ENCODE measurements around the gene BCO1. TPM values are rescaled to one million over a fixed set of nuclear protein-coding genes. Genes with fewer than 3 reads are reported as not detected.
A peak's percentile ranks its signal among the peaks of the same experiment; 100 is the strongest.

BCO1 gene
- total RNA-seq, 1 donor from 2014 or later = 2.0 TPM

DNA sequence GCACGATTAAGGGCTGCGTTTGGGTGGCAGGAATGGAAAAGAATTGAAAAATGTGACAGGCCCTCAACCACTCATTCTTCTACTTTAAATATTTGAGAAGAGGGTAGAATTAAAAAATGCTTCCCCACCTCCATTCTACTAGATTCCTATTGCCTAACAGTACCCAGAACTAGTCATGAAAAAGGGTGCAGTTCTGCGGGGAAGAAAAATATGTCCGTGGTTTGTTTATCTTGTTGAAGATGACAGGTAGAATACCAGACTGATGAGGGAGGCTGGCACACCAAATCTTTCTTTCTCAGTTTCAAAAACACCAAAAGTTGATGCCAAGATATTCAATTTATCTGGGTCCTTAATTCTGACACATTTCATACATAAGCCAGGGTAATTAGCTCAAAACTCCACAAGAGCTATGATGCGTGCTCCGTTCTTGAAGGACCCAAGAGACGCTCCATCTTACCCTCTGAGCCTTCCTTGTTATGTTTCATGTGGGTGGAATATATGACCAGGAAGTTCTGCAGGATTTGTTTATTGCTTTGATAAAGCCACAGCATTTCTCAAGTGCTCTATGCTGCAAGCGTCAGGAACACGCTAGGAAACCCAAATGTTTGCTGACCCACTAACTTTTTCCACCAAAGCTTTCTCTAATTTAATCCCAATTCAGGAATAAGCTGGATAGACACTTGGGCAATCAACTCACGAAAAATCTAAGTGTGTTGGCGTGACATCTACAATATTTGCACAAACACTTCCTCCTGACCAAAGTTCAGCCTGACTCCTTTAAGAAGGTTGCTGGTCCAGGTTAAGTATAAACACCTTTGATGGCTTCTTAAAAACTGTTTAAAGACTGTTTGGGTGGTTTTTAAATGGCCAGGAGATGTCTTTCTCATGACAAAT, 55.7 kb downstream of the BCO1 start:
- Mint-ChIP-seq H3K4me1 (ENCODE audit: unreplicated experiment) (no peaks in the 10 kb centered on the region), H3K4me3 (no peak overlapping the region), H3K9me3 (no peaks in the 10 kb centered on the region), H3K27me3 (no peaks in the 10 kb centered on the region), H3K27ac (peak overlapping the region; percentile 88), H3K36me3 (no peaks in the 10 kb centered on the region)
- no peak for DNase-seq (ENCODE audit: extremely low spot score, unreplicated experiment)
- TF ChIP-seq, protein P1, sequence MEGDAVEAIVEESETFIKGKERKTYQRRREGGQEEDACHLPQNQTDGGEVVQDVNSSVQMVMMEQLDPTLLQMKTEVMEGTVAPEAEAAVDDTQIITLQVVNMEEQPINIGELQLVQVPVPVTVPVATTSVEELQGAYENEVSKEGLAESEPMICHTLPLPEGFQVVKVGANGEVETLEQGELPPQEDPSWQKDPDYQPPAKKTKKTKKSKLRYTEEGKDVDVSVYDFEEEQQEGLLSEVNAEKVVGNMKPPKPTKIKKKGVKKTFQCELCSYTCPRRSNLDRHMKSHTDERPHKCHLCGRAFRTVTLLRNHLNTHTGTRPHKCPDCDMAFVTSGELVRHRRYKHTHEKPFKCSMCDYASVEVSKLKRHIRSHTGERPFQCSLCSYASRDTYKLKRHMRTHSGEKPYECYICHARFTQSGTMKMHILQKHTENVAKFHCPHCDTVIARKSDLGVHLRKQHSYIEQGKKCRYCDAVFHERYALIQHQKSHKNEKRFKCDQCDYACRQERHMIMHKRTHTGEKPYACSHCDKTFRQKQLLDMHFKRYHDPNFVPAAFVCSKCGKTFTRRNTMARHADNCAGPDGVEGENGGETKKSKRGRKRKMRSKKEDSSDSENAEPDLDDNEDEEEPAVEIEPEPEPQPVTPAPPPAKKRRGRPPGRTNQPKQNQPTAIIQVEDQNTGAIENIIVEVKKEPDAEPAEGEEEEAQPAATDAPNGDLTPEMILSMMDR (conservative IDR thresholded peaks at IDR 0.05) = no peak

DNA sequence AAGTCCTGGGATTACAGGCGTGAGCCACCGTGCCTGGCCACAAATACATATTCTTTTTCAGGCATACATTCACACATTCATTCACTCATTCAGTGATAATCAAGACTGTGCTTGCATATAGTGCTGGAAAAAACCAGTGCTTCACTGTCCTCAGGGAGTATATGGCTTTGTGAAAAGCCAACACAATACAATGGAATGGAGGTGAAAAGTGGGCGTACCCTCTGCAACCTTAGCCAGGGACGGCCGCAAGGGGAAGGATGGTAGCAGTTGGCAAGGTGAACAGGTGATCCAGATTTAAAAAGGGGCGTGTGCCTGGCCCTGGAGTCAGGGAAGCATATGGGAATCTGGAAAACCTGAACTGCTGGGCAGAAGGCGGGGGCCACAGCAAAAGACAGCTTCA, 58.1 kb downstream of the BCO1 start:
- TF ChIP-seq, protein P1 (conservative IDR thresholded peaks at IDR 0.05) = no peak
- no peaks in the 10 kb centered on the region for H3K4me1 Mint-ChIP-seq (ENCODE audit: unreplicated experiment)
- no peaks in the 10 kb centered on the region for H3K9me3 Mint-ChIP-seq
- no peak for DNase-seq (ENCODE audit: extremely low spot score, unreplicated experiment)
- no peaks in the 10 kb centered on the region for H3K27me3 Mint-ChIP-seq
- H3K36me3 Mint-ChIP-seq = no peaks in the 10 kb centered on the region
- H3K27ac Mint-ChIP-seq = no peak overlapping the region
- no peak overlapping the region for H3K4me3 Mint-ChIP-seq

DNA sequence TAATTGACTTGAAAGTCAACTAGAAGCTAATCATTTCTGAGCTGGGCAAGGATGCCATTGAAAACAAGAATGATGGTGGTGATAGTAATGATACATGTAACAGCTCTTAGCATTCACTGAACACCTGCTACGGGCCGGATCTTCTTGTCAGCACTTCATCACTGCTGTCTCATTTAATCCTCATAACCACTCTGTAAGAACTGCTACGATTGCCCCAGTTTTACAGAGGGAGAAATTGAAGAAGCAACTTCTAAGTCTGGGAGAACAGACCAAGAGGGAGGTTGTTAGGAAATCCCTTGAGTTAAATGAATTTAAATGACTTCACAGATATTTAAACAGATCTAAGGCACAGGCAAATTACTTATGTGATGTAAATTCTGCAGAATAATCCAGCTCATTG, 69.3 kb downstream of the BCO1 start:
- Mint-ChIP-seq H3K27me3 (no peaks in the 10 kb centered on the region), H3K4me1 (ENCODE audit: unreplicated experiment) (no peaks in the 10 kb centered on the region), H3K9me3 (no peaks in the 10 kb centered on the region), H3K27ac (no peak overlapping the region), H3K4me3 (no peak overlapping the region), H3K36me3 (no peaks in the 10 kb centered on the region)
- TF ChIP-seq, protein P1 (conservative IDR thresholded peaks at IDR 0.05) = no peak
- DNase-seq (ENCODE audit: extremely low spot score, unreplicated experiment) = no peak

DNA sequence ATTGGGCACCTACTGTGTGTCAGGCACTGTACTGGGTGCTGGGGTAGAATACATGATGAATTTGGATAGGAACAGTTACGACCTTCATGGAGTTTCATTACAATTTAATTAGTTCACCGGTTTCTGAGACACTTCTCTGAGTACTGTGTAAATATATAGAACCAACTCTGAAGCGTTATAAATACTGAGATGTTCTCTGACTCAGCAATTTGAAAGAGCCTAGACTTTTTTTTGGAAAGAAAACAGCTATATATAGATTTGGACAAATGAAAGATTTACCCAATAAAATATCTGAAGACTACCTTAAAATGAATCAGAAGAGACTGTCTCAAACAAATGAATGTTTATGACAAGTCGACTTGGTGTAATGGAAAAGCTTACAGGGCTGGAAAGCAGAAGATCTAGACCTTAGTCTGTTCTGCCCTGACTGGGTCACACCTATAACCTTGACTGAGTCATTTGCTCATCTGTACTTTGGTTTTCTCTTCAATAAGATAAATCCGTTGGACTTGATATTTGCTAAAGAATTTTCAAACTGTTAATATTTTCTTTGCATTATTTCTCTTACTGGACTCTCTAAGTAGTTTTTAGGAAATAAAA, 71.7 kb downstream of the BCO1 start:
- DNase-seq (ENCODE audit: extremely low spot score, unreplicated experiment) = no peak
- Mint-ChIP-seq H3K36me3 (no peaks in the 10 kb centered on the region), H3K9me3 (no peaks in the 10 kb centered on the region), H3K27me3 (no peaks in the 10 kb centered on the region), H3K4me1 (ENCODE audit: unreplicated experiment) (peaks cover 16% of the 10 kb centered on the region), H3K4me3 (no peak overlapping the region), H3K27ac (no peak overlapping the region)
- TF ChIP-seq, protein P1 (conservative IDR thresholded peaks at IDR 0.05) = no peak

DNA sequence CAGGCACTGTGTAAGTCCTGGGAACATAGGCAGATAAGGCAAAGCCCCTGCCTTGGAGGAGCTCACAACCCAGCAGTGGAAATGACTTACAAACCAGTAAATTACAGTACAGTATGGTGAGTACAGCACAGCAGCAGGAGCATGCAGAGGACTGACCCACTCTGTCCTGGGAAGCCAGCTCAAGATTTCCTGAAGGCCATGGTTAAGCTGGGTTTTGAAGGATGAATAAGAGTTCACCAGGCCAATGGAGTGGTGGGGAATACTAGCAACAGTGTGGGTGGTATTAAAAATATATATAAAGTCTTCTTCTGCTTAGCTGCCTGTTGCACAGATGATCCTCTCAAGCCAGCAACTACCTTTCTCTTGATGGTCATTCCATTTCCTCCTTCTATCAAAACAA, 73.3 kb downstream of the BCO1 start:
- no peak overlapping the region for H3K4me3 Mint-ChIP-seq
- H3K4me1 Mint-ChIP-seq (ENCODE audit: unreplicated experiment) = peaks cover 22% of the 10 kb centered on the region
- DNase-seq (ENCODE audit: extremely low spot score, unreplicated experiment) = no peak
- no peak overlapping the region for H3K27ac Mint-ChIP-seq
- H3K9me3 Mint-ChIP-seq = no peaks in the 10 kb centered on the region
- H3K27me3 Mint-ChIP-seq = no peaks in the 10 kb centered on the region
- H3K36me3 Mint-ChIP-seq = peaks cover 3% of the 10 kb centered on the region
- TF ChIP-seq, protein P1 (conservative IDR thresholded peaks at IDR 0.05) = no peak

Data from type B pancreatic cell (in vitro differentiated cells).